HS-5 (cell line): ENCODE data around the gene FBXW10B.
"Not testable (repeated sequence)": the region's sequence is repeated elsewhere in the genome, so short reads cannot be mapped to it uniquely, and the experiment has no call there.

Experiments used
- DNase-seq: peaks from one replicate; pipeline ENCODE4 v3.0.0-alpha.2; 2012; ENCODE audit warnings: low read depth

FBXW10B gene, protein sequence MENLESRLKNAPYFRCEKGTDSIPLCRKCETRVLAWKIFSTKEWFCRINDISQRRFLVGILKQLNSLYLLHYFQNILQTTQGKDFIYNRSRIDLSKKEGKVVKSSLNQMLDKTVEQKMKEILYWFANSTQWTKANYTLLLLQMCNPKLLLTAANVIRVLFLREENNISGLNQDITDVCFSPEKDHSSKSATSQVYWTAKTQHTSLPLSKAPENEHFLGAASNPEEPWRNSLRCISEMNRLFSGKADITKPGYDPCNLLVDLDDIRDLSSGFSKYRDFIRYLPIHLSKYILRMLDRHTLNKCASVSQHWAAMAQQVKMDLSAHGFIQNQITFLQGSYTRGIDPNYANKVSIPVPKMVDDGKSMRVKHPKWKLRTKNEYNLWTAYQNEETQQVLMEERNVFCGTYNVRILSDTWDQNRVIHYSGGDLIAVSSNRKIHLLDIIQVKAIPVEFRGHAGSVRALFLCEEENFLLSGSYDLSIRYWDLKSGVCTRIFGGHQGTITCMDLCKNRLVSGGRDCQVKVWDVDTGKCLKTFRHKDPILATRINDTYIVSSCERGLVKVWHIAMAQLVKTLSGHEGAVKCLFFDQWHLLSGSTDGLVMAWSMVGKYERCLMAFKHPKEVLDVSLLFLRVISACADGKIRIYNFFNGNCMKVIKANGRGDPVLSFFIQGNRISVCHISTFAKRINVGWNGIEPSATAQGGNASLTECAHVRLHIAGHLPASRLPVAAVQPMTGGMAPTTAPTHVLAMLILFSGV

DNA sequence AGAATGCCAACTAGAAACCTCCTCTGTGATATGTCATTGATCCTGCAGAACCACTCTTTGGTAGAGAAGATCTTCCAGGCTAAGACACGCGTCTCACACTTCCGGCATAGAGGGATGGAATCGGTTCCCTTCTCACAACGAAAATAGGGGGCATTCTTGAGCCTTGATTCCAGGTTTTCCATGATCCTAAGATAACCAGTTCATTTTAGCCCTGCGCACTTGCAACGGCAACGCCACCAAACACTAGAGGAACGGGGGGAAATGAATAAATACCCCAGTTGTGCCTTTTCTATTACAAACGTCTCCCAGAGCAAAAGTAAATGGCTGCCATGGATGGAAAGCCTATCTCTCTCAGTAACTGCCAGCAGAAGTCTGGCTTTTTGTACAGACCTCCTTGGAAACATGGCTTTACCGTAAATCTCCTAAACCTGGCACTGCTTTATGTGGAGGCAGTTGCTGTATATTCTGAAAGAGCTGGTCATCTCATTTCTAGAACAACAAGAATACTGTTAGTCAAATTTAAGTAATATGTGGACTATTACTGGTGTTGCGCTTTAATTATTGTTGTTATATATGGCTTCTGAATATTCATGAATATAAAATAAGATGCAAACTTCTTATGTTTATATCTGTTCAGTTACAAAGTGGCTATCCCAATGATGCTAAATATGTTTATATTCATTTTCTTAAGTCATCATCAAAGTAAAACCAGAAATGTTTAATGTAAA, at the start of gene FBXW10B:
Gene FBXW10B, minus strand, starts transcription at position 374 of the 728 bp plus-strand sequence. Its CDS starts 192 bp downstream, at position 182.
- not testable (repeated sequence) for DNase-seq

DNA sequence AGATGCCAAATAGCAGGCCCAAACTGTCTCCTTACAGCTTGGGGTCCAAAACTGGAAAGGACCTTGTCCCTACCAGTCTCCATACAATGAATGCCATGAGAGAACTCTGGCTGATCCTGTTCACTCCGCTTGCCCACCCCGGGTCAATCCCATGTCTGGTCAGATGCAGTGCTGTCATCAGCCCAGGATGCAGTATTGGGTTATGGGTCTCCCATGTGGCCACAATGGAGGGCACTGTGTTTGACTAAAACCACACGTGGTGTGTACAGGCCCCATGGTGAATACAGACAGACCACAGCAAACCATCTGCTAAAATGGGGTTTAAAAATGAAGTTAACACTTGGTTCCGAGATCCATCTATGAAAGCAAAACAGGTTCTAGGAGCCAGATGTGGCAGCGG, 44.2 kb upstream of the FBXW10B start:
- no peak for DNase-seq

DNA sequence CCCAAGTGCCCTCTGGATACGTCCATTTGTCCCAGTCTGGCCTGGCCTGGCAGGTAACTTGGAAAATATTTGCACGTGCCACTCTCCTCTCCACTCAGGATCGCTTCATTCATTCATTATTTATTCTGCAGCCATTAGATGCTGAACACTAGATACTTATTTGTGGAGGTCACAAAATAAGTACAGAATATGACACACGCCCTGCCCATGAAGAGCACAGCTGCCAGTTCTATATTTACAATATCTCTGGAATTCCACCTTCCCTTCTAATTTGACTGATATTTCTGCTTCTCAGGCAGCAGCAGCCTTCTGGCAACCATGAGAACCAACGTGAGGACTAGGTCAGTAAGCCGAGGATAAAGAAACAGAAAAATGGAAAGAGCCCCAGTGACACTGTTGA, 43.7 kb upstream of the FBXW10B start:
- DNase-seq, result no peak

DNA sequence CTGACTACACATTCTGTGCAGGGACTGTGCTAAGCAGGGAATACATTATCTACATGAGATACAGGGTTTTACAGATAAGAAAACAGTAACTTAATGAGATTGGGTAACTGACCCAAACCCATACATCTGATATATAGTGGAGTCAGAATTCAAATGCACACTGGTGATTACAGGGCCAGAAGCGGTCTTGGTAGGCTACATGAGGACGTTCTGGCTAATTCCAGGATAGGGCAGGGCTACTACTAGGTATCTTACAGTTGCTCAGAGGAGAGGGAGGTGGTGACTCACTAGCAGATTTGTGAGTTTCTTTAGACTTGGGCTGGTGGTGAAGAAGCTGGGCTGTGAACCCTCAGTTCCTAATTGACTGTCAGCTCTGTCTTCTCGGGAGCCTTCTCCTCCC, 43.2 kb upstream of the FBXW10B start:
- no peak for DNase-seq

DNA sequence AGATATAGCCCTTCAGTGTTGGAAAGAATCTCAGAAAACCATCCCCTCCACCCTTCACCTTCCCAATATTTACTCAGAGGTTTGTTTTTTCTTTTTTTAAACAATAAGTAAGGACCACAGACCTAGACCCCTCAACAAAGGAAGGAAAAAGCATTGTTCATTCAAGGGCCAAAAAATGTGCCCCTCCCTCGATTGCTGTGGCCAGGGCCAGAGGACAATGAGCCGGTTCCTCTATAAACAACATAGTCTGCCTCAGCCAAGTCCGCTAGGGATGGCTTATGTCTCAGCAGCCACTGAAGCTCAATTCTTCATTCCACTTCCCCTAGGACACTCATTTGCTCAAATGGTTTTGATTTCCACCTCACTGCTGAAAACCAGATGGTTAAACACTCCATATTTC, 40.6 kb upstream of the FBXW10B start:
- no peak for DNase-seq

DNA sequence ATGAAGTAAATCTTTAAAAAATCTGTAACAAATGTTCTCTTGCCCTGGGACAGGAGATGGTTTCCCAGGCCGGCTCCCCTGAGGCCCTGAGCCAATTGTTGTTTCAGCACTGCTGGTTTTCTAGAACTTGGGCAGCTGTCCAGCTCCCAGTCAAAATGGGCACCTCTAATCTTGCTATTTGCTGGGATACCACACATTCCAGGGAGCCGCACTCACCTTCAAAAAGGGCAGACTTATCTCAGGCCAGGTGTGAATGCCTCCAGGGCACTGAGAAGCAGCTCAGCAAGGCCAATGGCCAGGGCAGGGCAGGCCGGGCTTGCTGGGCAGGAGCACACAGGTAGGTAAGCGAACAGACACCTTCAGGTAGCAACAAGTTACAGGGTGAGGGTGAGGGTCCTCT, 40.2 kb upstream of the FBXW10B start:
- no peak for DNase-seq

DNA sequence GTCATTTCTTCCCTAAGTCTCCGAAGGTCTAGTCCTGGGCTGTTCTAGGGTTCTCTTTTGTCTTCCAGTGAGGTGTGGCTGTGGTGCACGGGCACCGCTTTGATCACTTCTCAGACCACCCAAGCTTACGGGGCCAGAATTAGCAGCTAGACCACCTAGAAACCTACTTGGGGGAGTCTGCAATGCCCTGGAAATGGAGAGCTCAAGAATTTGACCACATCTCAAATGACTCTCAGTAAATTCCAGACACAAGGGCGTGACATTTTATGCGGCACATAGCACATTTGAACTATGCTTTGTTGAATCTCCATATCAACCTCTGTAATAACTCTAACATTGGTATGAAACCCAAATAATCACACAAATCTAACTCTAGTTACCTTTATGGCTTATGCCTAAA, 39.7 kb upstream of the FBXW10B start:
- no peak for DNase-seq

DNA sequence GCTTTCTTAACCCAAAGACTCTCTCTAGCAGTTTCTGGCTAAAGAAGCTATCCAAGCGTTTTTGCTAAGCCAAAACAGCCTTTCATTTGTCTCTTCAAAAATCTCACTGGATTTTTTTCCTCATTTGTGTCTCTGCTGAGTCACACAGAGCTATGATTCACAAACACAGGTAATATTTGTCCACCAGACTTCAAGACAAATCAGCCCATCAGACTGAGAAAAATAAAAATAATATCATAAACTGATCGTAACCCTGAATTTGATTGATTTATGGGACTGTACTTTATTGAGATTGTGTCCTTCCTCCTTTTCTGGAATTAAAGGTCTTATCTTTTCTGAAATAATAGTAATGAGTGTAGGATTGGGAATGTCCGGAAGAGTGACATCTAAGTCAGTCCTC, 38.8 kb upstream of the FBXW10B start:
- no peak for DNase-seq

DNA sequence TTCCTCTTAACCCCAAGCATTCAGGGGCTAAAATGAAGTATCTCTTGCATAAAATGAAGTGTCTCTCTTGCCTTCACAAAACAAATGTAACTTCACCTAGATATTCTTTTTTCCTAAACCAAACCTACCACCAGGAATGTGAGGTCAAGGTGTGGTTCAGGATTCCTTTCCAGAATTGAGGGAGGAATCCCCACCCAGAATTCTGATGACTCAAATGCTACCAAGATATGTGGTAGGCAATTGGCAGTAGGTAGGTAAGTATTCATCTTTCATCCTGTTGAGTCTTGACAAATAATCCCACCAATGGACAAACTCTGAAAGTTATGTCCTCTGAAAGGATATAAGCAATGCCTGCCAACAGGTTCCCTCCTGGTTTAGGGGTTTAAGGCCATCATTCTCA, 38.4 kb upstream of the FBXW10B start:
- no peak for DNase-seq

DNA sequence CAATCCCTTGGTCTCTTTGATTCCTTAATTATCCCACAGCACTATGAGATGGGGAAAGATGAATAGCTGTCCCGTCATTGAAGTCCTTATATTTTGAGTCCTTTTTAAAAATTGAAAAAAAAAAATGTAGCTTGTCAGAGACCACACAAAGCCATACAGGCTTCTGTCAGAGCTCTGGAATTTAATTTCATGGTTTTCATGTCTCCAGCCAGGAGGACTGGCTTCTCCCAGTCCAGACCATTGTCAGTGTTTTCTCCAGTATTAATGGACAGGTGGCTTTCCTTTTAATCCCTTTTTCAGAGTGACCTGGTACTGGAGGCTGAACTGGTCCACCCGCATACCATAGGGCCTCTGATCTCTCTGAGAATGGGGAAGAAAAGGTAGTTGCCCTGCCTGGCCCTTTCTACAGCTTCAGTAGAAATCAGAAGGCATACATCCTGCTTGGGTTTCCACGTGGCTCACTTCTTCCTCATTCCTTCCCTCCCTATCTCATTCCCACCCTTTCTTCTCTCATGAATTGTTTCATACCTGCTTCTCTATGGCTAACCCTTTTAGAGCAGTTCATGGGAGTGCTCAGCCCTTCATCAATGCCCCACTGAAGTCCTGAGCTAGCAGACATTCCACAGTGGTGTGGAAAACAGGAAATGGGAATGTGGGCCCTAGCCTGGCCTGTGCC, 35.5 kb upstream of the FBXW10B start:
- no peak for DNase-seq

DNA sequence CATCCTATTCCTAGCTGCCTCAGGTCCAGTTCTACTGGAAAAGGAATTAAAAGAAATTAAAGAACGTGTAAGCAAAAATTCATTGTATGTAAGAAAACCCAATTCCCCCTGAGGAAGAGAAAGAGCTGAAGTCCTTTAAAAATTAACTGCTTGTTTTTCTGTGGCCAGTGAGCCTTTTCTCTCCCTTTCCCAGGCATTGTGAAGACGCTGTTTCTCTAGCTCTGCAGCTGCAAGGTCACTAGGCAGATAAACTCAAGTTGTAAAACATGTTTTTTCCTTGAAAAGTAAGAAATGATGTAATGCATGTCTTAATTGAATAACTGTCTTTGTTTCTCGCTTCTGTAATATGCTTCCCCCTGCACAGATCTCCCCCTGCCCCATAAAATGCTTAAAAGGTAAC, 34.9 kb upstream of the FBXW10B start:
- not testable (repeated sequence) for DNase-seq

DNA sequence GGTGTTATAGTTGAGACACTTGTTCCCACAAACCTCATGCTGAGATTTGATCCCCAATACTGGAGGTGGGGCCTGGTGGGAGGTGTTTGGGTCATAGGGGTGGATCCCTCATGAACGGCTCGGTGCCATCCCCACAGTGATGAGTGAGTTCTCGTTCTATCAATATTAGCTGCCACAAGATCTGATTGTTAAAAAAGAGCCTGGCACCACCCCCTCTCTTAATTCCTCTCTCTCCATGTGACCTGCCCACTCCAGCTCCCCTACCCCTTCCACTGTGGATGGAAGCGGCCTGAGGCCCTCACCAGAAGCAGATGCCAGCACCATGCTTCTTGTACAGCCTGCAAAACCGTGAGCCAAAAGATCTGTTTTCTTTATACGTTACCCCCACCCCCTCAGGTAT, 33.5 kb upstream of the FBXW10B start:
- DNase-seq, result no peak

DNA sequence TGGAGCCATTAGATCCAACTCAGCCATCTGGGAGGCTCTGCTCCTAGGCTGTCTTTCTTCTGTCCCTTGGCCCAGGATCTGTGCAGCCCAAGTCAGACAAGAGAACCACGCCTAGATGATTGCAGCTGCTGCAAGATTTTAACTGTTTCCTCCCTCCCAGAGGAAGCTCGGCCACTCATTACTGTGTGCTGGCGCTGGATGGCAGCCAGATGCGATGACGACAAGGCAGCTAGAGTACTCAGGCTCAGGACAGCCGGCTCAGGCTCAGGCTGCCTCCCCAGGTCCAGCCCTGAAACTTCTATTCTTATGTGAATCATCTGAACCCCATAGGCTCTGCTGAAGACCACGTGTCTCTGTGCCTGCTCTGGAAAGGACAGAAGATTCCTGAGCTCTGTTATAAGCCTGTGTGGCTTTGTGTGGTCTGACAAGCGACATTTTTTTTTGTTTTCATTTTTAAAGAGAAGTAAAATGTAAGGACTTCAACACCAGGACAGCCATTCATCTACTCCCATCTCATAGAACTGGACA, 32.1 kb upstream of the FBXW10B start:
- DNase-seq, result peak; percentile 96

DNA sequence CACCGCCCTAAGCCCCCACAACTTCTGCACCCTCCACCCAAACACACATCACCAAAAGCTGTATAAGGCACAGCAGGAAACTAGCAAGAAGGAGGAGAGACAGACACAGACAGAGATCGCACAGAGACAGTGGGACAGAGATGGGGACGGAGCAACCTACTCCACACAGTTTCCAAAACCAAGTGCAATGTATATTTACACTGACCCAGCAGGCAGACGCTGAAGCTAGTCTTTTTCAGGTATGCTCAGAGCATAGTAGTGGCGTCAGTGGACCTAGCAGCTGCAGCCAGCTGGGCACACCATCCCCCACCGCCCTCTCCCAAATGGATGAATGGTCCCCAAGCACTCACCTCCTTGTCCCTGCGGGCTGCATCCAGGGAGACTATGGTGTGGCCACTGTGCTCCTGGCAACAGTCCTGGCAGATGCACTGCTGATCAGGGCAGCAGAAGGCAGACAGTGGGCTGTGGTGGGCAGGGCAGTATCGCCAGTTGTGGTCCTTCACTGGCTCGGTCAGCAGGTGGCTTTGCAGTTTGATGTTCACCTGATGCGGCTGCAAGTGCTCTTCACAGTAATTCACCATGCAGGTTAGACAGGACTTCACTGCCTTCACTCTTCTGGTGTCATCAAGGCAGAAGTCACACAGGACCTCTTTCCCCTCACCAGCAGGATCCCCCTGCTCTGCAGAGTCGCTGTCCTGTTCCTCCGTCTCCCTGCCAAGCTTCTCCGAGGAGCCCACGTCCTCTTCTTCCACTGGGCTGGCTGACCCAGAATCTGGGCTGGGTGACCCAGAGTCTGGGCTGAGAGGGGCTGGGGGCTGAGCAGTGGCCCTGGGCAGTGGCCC, 31.5 kb upstream of the FBXW10B start:
- DNase-seq, result no peak

DNA sequence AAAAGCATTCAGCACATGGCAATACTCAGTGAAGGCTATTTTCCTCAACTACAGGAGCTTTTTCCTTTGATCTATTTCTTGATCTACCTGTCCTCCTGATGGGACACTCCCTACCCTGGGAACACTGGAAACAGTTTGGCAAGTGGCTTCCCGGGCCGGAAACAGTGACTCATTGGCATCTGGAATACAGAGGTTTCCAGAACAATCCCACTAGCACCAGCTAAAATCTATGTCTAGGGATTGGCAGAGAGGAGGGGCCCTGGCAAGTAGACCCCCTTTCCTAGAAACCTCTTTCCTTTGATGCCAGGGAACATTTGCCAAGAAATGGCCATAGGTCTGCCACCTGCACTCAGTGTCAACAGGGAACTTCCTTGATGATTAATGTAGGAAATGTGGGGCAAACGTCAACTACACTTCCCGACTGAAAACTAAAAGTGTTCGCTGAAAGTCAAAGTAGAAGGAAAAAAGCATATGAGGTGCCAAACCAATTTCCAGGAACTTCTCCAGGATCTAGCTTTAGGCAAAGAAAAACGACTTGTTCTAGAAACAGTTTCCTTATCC, 30.4 kb upstream of the FBXW10B start:
- DNase-seq, result no peak

DNA sequence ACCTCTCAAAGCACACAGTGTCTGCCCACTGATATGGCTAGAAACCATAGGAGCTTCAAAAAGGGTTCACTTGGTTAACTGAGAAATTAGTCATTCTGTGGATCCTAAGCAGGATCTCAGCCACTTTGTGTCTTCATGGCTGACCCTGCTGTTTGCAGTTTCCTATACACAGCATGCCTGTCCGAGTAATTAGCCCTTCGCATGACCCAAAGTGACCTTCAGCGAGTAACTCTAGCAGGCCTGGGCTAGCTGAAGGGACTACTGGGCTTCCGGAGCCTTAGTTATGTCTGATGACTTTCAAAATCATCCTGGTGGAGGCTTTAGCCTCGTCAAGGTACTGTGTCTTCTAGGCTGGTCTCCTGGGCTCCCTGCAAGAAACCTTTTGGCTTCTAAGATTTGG, 28.9 kb upstream of the FBXW10B start:
- no peak for DNase-seq

DNA sequence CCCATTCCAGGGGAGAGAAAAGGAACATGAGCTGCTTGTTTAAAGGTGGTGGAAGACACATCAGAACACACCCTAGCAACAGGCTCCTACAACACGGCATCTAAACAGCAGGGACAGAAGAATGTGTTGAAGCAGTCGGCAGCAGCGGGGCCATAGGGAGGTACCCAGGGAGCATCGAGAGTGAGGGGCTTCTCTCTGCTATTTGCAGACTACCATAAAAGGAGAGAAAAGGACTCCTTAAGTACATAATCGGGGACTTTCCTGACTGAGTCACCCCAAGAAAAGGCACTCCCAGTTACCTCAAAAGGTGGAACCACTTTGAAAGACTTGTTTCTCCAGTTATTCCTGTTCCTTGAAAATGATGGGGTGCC, 26.4 kb upstream of the FBXW10B start:
- DNase-seq, result not testable (repeated sequence)

DNA sequence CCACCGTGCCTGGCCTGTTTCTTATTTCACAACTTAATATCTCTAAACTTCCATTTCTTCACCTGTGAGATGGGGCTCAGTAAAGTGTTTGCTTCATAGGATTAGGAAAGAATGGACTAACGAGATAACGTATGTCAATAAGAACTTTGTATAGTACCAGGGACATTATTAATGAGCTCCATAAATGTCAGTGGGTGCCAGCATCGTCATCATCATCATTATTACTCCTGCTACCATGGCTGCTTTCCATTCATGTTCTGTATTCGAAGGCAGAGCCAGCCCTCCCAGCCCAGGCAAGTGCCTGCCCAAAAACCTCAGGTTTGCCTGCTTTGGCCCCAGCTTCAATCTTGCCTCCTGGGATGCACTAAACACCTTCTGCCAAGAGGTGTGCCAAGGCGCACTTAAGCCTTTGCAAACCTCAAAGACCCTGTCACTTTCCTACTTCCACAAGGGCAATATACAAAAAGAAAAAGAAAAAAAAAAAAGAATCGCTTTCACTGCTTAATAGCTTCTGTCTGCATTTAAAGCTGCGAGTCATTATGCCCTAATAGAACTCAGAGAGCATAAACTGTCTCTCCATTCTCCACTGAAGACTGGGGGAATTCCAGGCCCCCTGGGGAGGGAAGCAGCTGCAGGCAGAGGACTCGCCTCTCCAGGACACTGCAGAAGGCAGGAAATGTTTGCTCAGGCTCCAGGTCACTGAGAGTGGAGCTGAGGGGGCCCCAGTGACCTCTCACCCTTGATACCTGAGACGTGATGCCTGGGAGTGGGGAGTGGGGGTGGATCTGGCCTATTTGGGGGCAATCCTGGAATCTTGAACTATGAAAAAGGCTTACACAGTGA, 25.8 kb upstream of the FBXW10B start:
- DNase-seq, result not testable (repeated sequence)

DNA sequence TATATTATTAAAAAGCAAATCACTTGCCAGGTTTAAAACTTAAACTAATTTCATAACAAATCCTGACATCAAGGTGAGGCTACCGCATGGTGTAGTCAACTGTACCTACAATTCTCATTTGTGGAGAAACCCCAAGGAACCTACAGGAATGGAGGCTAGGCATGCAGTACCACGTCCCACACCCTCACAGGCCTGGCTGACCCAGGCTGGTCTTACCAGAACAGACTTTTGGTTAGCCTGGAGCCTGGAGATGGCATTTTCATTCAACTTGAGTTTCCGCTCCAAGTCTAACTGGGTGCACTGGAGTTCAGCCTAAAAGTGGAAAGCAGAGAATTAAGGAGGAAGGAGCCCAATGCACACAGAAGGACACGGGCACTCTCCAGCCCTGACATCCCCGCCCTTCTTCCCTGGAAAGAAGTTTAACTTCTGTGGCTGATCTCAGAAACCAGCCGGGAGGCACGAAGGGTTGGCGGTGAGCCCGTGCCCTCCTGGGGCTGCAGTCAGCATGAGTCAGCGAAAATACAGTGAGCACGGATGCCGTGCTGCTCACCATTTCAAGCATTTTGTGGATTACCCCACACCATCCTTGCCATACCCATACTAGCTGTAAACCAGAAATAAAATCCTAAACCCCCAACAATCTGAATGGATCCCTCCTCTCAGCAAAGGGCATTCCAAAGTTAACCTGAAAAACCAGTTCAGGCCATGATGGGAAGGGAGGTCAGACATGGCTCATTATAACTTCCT, 23.2 kb upstream of the FBXW10B start:
- DNase-seq, result not testable (repeated sequence)
